ENCODE measurements around the gene SPACA7. TPM values are rescaled to one million over a fixed set of nuclear protein-coding genes. Genes with fewer than 3 reads are reported as not detected.

Gene SPACA7
- total and polyA plus RNA-seq, 9 of the 15 experiments (the other 6 are each of a cell fraction or from before 2014, with no cell fraction given), result not detected

DNA sequence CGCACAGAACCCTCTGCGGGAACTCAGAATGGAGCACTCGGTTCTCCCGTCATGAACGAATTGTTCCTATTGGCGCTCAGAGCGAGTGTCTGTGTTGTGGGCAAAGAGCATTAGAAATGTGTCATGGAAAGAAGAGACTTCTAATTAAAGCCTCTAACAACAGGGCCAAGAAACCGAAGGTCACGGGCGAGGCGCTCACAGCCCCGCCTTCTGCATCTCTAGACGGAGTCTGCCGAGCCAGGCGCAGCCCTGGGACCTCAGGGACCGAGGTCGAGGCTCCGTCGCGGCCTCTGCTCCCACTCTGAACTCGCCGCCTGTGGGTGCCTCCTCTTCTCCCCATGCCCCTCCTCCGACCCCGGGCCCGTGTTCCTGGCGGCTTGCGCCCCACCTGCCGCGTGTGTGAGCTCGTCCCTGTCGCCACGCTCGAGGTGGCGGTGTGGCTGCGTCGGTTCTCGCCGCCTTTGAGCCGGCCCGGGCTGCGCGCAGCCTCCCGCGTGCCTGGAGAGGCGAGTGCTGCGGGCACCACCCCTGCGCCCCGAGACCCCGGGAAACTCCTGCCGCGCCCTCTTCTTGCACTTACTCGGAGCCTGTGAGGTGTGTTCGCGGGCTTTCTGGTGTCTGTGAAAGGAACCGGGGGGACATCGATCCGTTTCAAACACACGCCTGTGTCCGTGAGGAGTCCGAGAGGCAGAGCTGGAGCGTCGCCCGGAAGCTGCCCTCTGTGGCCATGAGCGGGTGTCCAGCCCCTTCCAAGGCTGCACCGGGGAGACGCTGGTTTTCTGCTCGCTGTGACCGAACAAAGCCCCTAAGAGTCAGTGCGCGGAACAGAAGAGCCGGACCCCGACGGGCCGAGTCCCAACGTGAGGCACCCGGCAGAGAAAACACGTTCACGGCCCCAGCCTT lies 45.4 kb upstream of the SPACA7 start (continued):
- TF ChIP-seq, protein P1, sequence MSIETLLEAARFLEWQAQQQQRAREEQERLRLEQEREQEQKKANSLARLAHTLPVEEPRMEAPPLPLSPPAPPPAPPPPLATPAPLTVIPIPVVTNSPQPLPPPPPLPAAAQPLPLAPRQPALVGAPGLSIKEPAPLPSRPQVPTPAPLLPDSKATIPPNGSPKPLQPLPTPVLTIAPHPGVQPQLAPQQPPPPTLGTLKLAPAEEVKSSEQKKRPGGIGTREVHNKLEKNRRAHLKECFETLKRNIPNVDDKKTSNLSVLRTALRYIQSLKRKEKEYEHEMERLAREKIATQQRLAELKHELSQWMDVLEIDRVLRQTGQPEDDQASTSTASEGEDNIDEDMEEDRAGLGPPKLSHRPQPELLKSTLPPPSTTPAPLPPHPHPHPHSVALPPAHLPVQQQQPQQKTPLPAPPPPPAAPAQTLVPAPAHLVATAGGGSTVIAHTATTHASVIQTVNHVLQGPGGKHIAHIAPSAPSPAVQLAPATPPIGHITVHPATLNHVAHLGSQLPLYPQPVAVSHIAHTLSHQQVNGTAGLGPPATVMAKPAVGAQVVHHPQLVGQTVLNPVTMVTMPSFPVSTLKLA (conservative IDR thresholded peaks at IDR 0.05), result no peak
- no peak for TF ChIP-seq HOXB6 (CRISPR knock-in tag; IDR thresholded peaks at IDR 0.05; ENCODE audit: borderline replicate concordance)
- TF ChIP-seq TRIM28 (IDR thresholded peaks at IDR 0.05), result no peak
- TF ChIP-seq, protein P2, sequence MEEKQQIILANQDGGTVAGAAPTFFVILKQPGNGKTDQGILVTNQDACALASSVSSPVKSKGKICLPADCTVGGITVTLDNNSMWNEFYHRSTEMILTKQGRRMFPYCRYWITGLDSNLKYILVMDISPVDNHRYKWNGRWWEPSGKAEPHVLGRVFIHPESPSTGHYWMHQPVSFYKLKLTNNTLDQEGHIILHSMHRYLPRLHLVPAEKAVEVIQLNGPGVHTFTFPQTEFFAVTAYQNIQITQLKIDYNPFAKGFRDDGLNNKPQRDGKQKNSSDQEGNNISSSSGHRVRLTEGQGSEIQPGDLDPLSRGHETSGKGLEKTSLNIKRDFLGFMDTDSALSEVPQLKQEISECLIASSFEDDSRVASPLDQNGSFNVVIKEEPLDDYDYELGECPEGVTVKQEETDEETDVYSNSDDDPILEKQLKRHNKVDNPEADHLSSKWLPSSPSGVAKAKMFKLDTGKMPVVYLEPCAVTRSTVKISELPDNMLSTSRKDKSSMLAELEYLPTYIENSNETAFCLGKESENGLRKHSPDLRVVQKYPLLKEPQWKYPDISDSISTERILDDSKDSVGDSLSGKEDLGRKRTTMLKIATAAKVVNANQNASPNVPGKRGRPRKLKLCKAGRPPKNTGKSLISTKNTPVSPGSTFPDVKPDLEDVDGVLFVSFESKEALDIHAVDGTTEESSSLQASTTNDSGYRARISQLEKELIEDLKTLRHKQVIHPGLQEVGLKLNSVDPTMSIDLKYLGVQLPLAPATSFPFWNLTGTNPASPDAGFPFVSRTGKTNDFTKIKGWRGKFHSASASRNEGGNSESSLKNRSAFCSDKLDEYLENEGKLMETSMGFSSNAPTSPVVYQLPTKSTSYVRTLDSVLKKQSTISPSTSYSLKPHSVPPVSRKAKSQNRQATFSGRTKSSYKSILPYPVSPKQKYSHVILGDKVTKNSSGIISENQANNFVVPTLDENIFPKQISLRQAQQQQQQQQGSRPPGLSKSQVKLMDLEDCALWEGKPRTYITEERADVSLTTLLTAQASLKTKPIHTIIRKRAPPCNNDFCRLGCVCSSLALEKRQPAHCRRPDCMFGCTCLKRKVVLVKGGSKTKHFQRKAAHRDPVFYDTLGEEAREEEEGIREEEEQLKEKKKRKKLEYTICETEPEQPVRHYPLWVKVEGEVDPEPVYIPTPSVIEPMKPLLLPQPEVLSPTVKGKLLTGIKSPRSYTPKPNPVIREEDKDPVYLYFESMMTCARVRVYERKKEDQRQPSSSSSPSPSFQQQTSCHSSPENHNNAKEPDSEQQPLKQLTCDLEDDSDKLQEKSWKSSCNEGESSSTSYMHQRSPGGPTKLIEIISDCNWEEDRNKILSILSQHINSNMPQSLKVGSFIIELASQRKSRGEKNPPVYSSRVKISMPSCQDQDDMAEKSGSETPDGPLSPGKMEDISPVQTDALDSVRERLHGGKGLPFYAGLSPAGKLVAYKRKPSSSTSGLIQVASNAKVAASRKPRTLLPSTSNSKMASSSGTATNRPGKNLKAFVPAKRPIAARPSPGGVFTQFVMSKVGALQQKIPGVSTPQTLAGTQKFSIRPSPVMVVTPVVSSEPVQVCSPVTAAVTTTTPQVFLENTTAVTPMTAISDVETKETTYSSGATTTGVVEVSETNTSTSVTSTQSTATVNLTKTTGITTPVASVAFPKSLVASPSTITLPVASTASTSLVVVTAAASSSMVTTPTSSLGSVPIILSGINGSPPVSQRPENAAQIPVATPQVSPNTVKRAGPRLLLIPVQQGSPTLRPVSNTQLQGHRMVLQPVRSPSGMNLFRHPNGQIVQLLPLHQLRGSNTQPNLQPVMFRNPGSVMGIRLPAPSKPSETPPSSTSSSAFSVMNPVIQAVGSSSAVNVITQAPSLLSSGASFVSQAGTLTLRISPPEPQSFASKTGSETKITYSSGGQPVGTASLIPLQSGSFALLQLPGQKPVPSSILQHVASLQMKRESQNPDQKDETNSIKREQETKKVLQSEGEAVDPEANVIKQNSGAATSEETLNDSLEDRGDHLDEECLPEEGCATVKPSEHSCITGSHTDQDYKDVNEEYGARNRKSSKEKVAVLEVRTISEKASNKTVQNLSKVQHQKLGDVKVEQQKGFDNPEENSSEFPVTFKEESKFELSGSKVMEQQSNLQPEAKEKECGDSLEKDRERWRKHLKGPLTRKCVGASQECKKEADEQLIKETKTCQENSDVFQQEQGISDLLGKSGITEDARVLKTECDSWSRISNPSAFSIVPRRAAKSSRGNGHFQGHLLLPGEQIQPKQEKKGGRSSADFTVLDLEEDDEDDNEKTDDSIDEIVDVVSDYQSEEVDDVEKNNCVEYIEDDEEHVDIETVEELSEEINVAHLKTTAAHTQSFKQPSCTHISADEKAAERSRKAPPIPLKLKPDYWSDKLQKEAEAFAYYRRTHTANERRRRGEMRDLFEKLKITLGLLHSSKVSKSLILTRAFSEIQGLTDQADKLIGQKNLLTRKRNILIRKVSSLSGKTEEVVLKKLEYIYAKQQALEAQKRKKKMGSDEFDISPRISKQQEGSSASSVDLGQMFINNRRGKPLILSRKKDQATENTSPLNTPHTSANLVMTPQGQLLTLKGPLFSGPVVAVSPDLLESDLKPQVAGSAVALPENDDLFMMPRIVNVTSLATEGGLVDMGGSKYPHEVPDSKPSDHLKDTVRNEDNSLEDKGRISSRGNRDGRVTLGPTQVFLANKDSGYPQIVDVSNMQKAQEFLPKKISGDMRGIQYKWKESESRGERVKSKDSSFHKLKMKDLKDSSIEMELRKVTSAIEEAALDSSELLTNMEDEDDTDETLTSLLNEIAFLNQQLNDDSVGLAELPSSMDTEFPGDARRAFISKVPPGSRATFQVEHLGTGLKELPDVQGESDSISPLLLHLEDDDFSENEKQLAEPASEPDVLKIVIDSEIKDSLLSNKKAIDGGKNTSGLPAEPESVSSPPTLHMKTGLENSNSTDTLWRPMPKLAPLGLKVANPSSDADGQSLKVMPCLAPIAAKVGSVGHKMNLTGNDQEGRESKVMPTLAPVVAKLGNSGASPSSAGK (IDR thresholded peaks at IDR 0.05), result no peak
- TF ChIP-seq MCM7 (IDR thresholded peaks at IDR 0.05), result no peak
- no peak for TF ChIP-seq TAF7 (tag; IDR thresholded peaks at IDR 0.05)
- TF ChIP-seq EHMT2 (IDR thresholded peaks at IDR 0.05), result no peak
- TF ChIP-seq ZFP1 (CRISPR knock-in tag; IDR thresholded peaks at IDR 0.05), result no peak
- no peak for TF ChIP-seq SNAPC5 (CRISPR knock-in tag; IDR thresholded peaks at IDR 0.05)
- TF ChIP-seq MYC (IDR thresholded peaks at IDR 0.05; ENCODE audit: low read depth, low read length), result no peak
- TF ChIP-seq MYC (CRISPR knock-in tag; IDR thresholded peaks at IDR 0.05; ENCODE audit: borderline replicate concordance, low read depth), result no peak

Data from K562 (cell line).